Spleen (tissue), 11 donors: Measurements from ENCODE around the gene GADD45B. TPM values are rescaled to one million over a fixed set of nuclear protein-coding genes. Genes with fewer than 3 reads are reported as not detected.
"Not testable (repeated sequence)": the region's sequence is repeated elsewhere in the genome, so short reads cannot be mapped to it uniquely, and the experiment has no call there.

Source experiments
- DNase-seq: peaks from one replicate; pipeline ENCODE4 v3.0.0-alpha.2; 2020
- H3K27ac ChIP-seq, 8 donors: fragments of 200-600 bp; sonication (generic) in 7 of 8; 1 replicate in 4 of 8; 2 replicates in 4 of 8; pipeline versions ENCODE4 v1.5.0 to v1.8.0; 2016 to 2021; ENCODE audit warnings: inconsistent platforms in 4 of 8, mild to moderate bottlenecking in 4 of 8, moderate library complexity in 1 of 8
- H3K27me3 ChIP-seq, 7 donors: fragments of 200-600 bp; sonication (generic) in 6 of 7; replicated peaks in 1 of 7; 1 replicate in 4 of 7; 2 replicates in 3 of 7; pipeline versions ENCODE4 v1.5.0 to v1.8.0; 2016 to 2021; ENCODE audit warnings: inconsistent platforms in 3 of 7, mild to moderate bottlenecking in 1 of 7
- H3K36me3 ChIP-seq, 6 donors: fragments of 200-600 bp; sonication (generic) in 5 of 6; 1 replicate in 4 of 6; 2 replicates in 2 of 6; pipeline versions ENCODE4 v1.5.0 to v1.8.0; 2016 to 2021; ENCODE audit warnings: inconsistent platforms in 2 of 6
- H3K4me1 ChIP-seq, 6 donors: fragments of 200-600 bp; sonication (generic) in 5 of 6; 1 replicate in 3 of 6; 2 replicates in 3 of 6; pipeline versions ENCODE4 v1.5.0 to v1.8.0; 2016 to 2021; ENCODE audit warnings: inconsistent platforms in 3 of 6
- H3K4me3 ChIP-seq, 8 donors: fragments of 200-600 bp; sonication (generic) in 7 of 8; 1 replicate in 4 of 8; 2 replicates in 4 of 8; pipeline versions ENCODE4 v1.5.0 to v1.8.0; 2016 to 2021; ENCODE audit warnings: inconsistent platforms in 4 of 8, mild to moderate bottlenecking in 4 of 8, moderate library complexity in 2 of 8
- H3K9me3 ChIP-seq, 8 donors: fragments of 200-600 bp; sonication (generic) in 7 of 8; 1 replicate in 4 of 8; 2 replicates in 4 of 8; pipeline versions ENCODE4 v1.5.0 to v1.8.0; 2016 to 2021; ENCODE audit warnings: inconsistent platforms in 4 of 8
- POLR2A ChIP-seq, 3 donors: fragments of 450-650 bp; IDR thresholded peaks; one replicate each; pipeline ENCODE4 v1.5.1; 2017; ENCODE audit warnings: antibody characterized with exemption in 3 of 3, mild to moderate bottlenecking in 1 of 3
- POLR2AphosphoS5 ChIP-seq, 3 donors: sonication (generic); formaldehyde crosslinking; IDR thresholded peaks; one replicate each; pipeline ENCODE4 v1.5.1; 2017; ENCODE audit warnings: antibody characterized with exemption in 3 of 3
- WGBS, 5 donors: extraction: QIAGEN DNeasy Blood & Tissue Kit in 3 of 5; methylation state at CpG; one replicate each; pipeline versions ENCODE4 v1.1.5 to v1.1.7; 2013 to 2018; 5-methylcytosine and 5-hydroxymethylcytosine counted together
- intact Hi-C: fragments of 100-400 bp; cut with DNase I; formaldehyde crosslinking; loops from one replicate; pipeline ENCODE4 v1.15.0; 2023; ENCODE audit warnings: low total_unique reads
- polyA plus RNA-seq, 3 donors: library from polyadenylated mRNA; stranded (reverse); fragments of 200-250 nt; gene quantifications; one replicate each; pipeline ENCODE4 v1.2.1, GENCODE V29; 2013
- total RNA-seq, 7 donors: library from RNA; depleted of rRNA in 3 of 7; stranded (reverse); fragments of >200 nt in 3 of 7; fragmentation: NEBNext Ultra II Directional in 4 of 7; extraction: Animal tissue kit (Norgen Biotek cat#: 25700) in 4 of 7; gene quantifications; one replicate each; pipeline versions ENCODE4 v1.1.0 to v1.2.1, GENCODE V29; 2016 to 2021
- TF ChIP-seq, protein P1 (sequence below), 11 experiments: fragments of 200-600 bp in 7 of 11; fragments of 450-650 bp in 4 of 11; sonication (generic) in 4 of 11; IDR thresholded peaks in 8 of 11; conservative IDR thresholded peaks in 3 of 11; 1 replicate in 7 of 11; 2 replicates in 4 of 11; pipeline versions ENCODE4 v1.4.0 to v1.8.0; 2016 to 2021; ENCODE audit warnings: antibody characterized with exemption in 11 of 11, inconsistent platforms in 4 of 11, mild to moderate bottlenecking in 1 of 11
- donor health status: healthy with polysubstance abuse.
- donor health status: DM: no; HTN: no; CAD: no; lungs with moderate emphysema.
- donor health status: DM: no; HTN: no; CAD: no.
- donor health status: Bipolar disorder and iron deficiency.
- donor health status: healthy.
- donor health status: DM: no; HTN: no; CAD: no.
- donor health status: DM: yes; HTN: yes; CAD: no.

Gene GADD45B
- total and polyA plus RNA-seq, 10 donors = 40.6 to 114 (median 75.8) TPM

DNA sequence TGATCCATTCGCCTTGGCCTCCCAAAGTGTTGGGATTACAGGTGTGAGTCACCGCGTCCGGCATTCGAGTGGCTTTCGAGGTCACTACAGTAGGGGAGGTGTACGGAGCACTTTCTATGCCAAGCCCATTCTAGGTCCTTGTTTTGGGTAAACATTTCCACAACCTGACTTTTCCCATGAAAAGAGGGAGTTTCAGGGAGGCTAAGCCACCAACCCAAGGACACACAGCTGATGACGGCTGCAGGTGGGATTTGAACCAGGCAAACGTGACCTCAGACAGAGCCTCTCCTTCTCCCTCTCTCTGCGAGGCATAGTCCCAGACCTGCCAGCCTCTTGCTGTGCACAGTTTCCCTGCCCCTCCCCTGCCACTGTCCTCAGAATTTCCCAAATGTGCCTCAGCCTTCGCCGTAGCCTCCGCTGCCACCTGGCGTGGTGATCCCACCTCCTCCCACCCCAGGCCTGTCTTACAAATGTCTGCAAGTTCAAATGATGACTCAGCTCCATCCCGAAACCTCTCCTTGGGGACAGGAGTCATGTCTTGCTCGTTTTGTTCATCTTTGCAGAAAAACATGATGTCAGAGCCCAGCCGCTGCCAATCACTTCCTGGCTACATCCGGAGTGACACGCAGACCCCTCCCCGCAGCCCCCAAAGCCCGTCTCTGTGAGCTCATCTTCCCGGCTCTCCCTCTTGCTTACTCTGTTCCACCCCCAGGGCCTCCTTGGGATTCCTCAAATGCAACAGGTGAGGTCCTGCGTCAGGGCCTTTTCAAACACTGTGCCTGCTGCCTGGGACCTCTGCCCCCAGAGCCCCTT is 6.6 kb upstream of the GADD45B start:
- TF ChIP-seq, protein P1, sequence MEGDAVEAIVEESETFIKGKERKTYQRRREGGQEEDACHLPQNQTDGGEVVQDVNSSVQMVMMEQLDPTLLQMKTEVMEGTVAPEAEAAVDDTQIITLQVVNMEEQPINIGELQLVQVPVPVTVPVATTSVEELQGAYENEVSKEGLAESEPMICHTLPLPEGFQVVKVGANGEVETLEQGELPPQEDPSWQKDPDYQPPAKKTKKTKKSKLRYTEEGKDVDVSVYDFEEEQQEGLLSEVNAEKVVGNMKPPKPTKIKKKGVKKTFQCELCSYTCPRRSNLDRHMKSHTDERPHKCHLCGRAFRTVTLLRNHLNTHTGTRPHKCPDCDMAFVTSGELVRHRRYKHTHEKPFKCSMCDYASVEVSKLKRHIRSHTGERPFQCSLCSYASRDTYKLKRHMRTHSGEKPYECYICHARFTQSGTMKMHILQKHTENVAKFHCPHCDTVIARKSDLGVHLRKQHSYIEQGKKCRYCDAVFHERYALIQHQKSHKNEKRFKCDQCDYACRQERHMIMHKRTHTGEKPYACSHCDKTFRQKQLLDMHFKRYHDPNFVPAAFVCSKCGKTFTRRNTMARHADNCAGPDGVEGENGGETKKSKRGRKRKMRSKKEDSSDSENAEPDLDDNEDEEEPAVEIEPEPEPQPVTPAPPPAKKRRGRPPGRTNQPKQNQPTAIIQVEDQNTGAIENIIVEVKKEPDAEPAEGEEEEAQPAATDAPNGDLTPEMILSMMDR (IDR thresholded peaks at IDR 0.05 in 8 of 11, conservative IDR thresholded peaks at IDR 0.05 in 3 of 11) = no peak
- peak in 1 of 3 donors; percentile 6 for TF ChIP-seq POLR2AphosphoS5 (IDR thresholded peaks at IDR 0.05)
- TF ChIP-seq POLR2A (IDR thresholded peaks at IDR 0.05) = no peak
- no peaks in the 10 kb centered on the region for H3K27me3 ChIP-seq
- no peaks in the 10 kb centered on the region for H3K9me3 ChIP-seq
- 33 to 46% (median 38%) methylated on average over 23 of the region's 23 CpGs for WGBS, 5 donors
- peaks cover 1 to 22% (median 6%) of the 10 kb centered on the region in 6 donors for H3K4me1 ChIP-seq
- intact Hi-C loops = no loop called here
- H3K4me3 ChIP-seq = no peak overlapping the region
- DNase-seq = no peak
- no peaks in the 10 kb centered on the region for H3K36me3 ChIP-seq
- H3K27ac ChIP-seq = no peak overlapping the region

DNA sequence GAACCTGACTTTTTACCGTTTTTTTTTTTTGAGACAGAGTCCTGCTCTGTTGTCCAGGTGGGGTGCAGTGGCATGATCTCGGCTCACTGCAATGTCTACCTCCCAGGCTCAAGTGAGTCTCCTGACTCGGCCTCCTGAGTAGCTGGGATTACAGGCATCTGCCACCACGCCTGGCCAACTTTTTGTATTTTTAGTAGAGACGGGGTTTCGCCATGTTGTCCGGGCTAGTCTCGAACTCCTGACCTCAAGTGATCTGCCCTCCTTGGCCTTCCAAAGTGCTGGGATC is 6.1 kb upstream of the GADD45B start:
- 82 to 87% (median 85%) methylated on average over 8 of the region's 8 CpGs for WGBS, 5 donors
- H3K9me3 ChIP-seq, H3K27ac ChIP-seq, H3K36me3 ChIP-seq, intact Hi-C loops, H3K27me3 ChIP-seq, H3K4me3 ChIP-seq, DNase-seq: not testable (repeated sequence)
- peaks cover 7 to 27% (median 11%) of the 10 kb centered on the region in 6 donors for H3K4me1 ChIP-seq

DNA sequence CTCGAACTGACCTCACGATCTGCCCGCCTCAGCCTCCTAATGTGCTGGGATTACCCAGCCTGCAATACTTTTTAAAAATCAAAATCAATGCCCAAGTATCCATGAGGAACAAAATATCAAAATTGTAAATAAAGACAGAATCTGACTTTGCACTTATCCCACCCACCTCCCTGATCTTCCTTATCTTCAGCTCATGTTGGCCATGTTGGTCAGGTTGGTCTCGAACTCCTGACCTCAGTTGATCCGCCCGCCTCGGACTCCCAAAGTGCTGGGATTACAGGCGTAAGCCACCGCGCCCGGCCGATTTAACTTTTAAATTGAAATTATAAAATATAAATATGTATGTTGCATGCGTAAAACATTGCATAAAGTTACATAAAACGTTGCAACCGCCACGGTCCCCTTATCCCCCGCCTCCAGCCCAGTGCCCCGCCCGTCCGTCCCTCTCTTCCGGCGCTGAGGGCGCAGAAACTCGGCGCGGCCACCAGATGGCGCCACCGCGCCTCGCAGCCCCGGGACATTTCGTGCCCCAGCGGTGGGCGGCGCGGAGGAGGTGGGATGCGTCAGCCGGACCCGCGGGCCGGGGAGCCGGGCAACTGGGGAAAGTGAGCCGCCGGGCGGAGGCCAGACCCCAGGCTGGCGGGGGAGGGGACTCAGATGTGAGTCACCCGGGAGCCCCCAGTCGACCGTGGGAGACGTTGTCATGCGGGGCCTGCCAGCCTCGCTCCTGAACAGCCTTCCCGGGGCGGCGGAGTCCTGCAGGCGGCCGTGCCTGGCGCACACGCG is 1.5 kb upstream of the GADD45B start:
- Histone ChIP-seq H3K4me1 (peaks cover 13 to 59% (median 44%) of the 10 kb centered on the region in 6 donors), H3K36me3 (peaks cover 0 to 17% (median 9%) of the 10 kb centered on the region in 6 donors), H3K27ac (peak overlapping the region; percentile 53 to 95 (median 92)), H3K27me3 (no peaks in the 10 kb centered on the region), H3K9me3 (no peaks in the 10 kb centered on the region), H3K4me3 (peak overlapping the region; percentile 31 to 99 (median 98))
- TF ChIP-seq POLR2AphosphoS5 (IDR thresholded peaks at IDR 0.05) (peak; percentile 82 to 92 (median 85)), POLR2A (IDR thresholded peaks at IDR 0.05) (no peak)
- TF ChIP-seq, protein P1 (IDR thresholded peaks at IDR 0.05 in 8 of 11, conservative IDR thresholded peaks at IDR 0.05 in 3 of 11) = peak; percentile 96 to 100 (median 99)
- 5 to 13% (median 9%) methylated on average over 36 to 60 of the region's 60 CpGs for WGBS, 5 donors
- DNase-seq = peak; percentile 97
- intact Hi-C loops = loop anchor here (2.0 kb wide), 1 partner anchor 138 kb away; no protein-coding TSS in a partner anchor

DNA sequence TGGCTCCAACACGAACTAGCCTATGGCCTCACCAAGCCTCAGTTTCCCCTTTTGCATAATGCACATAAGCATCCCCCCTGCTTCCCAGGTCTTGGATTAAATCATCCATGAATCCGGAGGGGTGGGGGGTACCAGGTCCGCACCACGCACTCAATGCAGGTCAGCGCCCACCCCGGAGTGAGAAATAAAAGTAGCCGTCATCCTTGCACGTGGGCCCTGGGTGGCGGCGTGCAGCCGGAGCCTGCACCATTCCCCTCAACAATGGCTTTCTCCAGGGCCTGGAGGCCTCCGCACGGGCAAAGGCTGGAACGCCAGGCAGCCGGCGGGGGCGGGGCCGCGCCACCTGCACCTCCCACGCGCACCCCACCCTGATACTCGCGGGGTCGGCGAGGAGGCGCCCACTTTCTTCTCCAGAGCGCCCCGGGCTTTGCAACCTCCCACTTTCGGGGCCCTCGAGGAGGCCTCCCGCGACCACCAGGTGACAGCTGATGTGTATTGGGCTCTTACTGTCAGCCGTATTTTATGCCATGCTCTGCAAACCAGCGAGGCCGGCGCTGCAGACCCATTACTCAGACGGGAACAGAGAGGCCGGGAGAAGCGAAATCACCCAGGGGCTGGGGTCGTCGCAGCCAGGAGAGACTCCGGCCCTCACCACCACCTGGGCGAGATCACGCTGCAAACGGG is 767 bp upstream of the GADD45B start:
- intact Hi-C loops = loop anchor here (2.0 kb wide), 1 partner anchor 138 kb away; no protein-coding TSS in a partner anchor
- TF ChIP-seq, protein P1 (IDR thresholded peaks at IDR 0.05 in 8 of 11, conservative IDR thresholded peaks at IDR 0.05 in 3 of 11) = no peak
- no peak for TF ChIP-seq POLR2AphosphoS5 (IDR thresholded peaks at IDR 0.05)
- TF ChIP-seq POLR2A (IDR thresholded peaks at IDR 0.05) = no peak
- H3K27ac ChIP-seq = peak overlapping the region; percentile 53 to 95 (median 92)
- peak overlapping the region; percentile 31 to 99 (median 98) for H3K4me3 ChIP-seq
- DNase-seq = peak; percentile 91
- peaks cover 0 to 17% (median 9%) of the 10 kb centered on the region in 6 donors for H3K36me3 ChIP-seq
- H3K4me1 ChIP-seq = peaks cover 13 to 64% (median 48%) of the 10 kb centered on the region in 6 donors
- no peaks in the 10 kb centered on the region for H3K27me3 ChIP-seq
- H3K9me3 ChIP-seq = no peaks in the 10 kb centered on the region
- WGBS, 5 donors = 0 to 2% (median 1%) methylated on average over 20 to 45 of the region's 45 CpGs
